Measurements from ENCODE around the gene MAPK14.

The MAPK14 gene

DNA sequence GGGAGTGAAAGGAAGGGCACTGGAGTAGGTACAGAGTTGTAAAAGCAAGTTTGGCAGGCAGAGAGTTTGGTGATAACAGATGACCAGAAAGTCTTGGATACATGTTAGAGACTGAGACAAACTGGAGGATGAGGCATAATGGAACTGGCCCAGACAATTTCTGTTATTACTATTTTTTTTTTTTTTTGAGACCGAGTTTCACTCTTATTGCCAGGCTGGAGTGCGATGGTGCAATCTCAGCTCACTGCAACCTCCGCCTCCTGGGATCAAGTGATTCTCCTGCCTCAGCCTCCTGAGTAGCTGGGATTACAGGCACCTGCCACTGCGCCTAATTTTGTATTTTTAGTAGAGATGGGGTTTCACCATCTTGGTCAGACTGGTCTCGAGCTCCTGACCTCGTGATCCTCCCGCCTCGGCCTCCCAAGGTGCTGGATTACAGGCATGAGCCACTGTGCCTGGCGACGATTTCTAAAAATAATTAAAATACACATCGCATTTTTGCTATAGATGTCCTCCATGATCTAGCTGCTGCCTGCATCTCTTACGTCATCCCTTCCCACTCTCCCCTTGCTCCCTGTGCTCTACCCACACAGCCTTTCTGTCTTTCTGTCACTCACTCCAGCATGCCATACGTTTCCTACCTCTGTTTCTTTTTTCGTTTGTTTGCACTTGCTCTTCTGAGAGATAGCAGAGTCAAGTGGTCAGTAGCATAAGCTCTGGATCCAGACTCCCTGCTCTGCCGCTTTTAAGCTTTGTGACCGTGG, 23.5 kb downstream of the MAPK14 start:
- Mint-ChIP-seq H3K27me3 (ENCODE audit: low read depth) (no peaks in the 10 kb centered on the region), H3K36me3 (ENCODE audit: low read depth) (peaks cover 6% of the 10 kb centered on the region), H3K4me3 (no peak overlapping the region), H3K4me1 (ENCODE audit: low read depth) (peaks cover 6% of the 10 kb centered on the region), H3K27ac (no peak overlapping the region), H3K9me3 (no peaks in the 10 kb centered on the region)

DNA sequence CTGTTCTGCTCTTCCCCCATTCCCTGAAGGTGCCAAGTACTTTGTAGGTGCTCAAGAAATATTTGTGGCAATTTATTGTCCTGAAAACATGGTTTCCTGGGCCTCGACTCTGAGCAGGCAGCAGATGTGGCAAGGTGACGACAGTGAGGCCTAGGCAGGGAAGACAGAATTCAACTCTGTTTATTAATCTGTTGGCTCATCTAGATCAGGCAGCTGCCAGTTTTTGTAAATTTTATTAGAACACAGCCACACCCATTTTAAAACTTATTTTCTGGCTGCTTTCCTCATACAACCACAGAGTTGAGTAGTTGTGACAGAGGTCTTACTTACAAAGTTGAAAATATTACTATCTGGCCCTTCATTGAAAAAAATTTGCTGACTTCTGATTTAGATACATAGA, 24.5 kb downstream of the MAPK14 start:
- Mint-ChIP-seq H3K9me3 (no peaks in the 10 kb centered on the region), H3K4me1 (ENCODE audit: low read depth) (peaks cover 5% of the 10 kb centered on the region), H3K27ac (no peak overlapping the region), H3K36me3 (ENCODE audit: low read depth) (peaks cover 2% of the 10 kb centered on the region), H3K4me3 (no peak overlapping the region), H3K27me3 (ENCODE audit: low read depth) (no peaks in the 10 kb centered on the region)

DNA sequence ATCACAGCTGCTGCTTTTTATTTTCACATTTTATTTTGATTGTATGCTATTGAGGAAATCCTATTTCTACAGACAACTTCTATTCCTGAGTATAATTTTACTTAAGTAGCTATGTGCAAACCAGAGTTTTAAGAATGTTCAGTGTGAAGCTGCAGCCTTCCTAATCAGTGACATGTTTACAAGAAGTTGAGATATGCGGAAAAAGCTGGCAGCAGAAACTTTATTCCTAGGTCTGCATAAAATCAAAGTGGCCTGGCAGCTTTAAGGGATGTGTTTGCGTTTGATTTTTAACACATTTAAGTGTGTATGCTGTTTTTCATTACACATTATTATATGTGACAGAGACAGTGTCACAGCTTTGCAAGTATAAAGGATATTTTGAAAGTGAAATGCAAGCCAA, 26.3 kb downstream of the MAPK14 start:
- Mint-ChIP-seq H3K9me3 (no peaks in the 10 kb centered on the region), H3K27ac (no peak overlapping the region), H3K4me1 (ENCODE audit: low read depth) (peaks cover 2% of the 10 kb centered on the region), H3K4me3 (no peak overlapping the region), H3K36me3 (ENCODE audit: low read depth) (peaks cover 1% of the 10 kb centered on the region), H3K27me3 (ENCODE audit: low read depth) (no peaks in the 10 kb centered on the region)

DNA sequence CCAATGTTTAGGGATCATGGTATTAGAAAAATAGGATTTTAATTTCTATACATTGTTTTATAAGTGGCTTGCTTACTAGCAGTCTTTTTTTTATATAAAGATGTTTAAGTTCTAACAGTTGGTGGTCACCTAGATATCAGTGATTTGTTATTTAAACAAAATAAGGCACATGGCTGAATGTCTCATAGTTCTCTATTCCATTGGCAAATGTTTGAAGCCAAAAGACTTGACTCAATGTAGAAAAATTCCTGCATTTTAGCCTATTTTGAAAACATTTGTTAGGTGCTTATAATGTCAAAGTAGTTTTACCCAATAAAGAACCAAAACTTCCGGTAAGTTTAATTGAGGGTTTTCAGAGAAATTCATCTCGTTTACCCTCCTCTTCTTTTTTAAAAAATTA, 26.8 kb downstream of the MAPK14 start:
- no peaks in the 10 kb centered on the region for H3K9me3 Mint-ChIP-seq
- no peak overlapping the region for H3K4me3 Mint-ChIP-seq
- H3K4me1 Mint-ChIP-seq (ENCODE audit: low read depth) = peaks cover 2% of the 10 kb centered on the region
- peaks cover 4% of the 10 kb centered on the region for H3K36me3 Mint-ChIP-seq (ENCODE audit: low read depth)
- H3K27ac Mint-ChIP-seq = no peak overlapping the region
- no peaks in the 10 kb centered on the region for H3K27me3 Mint-ChIP-seq (ENCODE audit: low read depth)

DNA sequence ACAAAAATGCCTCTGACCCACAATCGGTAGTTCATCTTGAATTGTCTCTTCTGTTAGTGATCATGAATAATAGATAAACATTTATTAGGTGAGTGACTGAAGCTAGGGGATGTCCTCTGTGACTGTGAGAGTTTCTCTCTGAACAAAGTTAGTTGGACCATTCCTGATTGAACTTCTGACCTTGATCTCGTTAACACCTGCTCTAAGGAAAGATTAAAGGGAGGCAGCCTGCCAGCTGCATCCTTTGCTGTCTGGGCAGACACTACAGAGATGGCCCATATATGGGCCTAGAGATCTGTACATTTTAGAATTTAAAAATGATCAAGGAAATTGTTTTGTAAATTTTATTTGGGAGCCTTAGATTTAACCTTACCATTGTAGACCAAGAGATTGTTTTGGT, 27.3 kb downstream of the MAPK14 start:
- Mint-ChIP-seq H3K27ac (no peak overlapping the region), H3K36me3 (ENCODE audit: low read depth) (peaks cover 9% of the 10 kb centered on the region)

DNA sequence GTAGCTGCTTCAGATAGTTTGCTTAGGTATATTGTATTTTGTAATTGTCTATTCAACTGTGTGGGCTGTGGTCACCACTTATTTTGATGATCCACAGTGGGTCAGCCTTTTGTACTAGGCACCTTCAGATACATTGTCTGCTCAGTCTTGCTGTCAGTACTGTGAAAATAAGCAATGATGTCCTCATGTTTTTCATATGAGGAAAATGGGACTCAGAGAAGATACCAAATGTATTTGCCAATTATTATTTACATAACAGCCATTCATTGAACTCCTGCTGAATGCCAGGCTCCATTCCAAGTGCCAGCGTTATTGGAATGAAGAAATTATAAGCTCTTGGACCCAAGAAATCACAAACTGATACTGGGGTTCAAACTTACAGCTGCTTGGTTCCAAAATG, 28.6 kb downstream of the MAPK14 start:
- H3K27me3 Mint-ChIP-seq (ENCODE audit: low read depth) = no peaks in the 10 kb centered on the region
- H3K4me1 Mint-ChIP-seq (ENCODE audit: low read depth) = peaks cover 4% of the 10 kb centered on the region
- H3K4me3 Mint-ChIP-seq = no peak overlapping the region
- H3K9me3 Mint-ChIP-seq = no peaks in the 10 kb centered on the region
- H3K36me3 Mint-ChIP-seq (ENCODE audit: low read depth) = peaks cover 16% of the 10 kb centered on the region
- H3K27ac Mint-ChIP-seq = no peak overlapping the region

More for the DNA sequence above, 27.3 kb downstream of the MAPK14 start:
- H3K9me3 Mint-ChIP-seq = no peaks in the 10 kb centered on the region
- no peak overlapping the region for H3K4me3 Mint-ChIP-seq
- peaks cover 4% of the 10 kb centered on the region for H3K4me1 Mint-ChIP-seq (ENCODE audit: low read depth)
- H3K27me3 Mint-ChIP-seq (ENCODE audit: low read depth) = no peaks in the 10 kb centered on the region

DNA sequence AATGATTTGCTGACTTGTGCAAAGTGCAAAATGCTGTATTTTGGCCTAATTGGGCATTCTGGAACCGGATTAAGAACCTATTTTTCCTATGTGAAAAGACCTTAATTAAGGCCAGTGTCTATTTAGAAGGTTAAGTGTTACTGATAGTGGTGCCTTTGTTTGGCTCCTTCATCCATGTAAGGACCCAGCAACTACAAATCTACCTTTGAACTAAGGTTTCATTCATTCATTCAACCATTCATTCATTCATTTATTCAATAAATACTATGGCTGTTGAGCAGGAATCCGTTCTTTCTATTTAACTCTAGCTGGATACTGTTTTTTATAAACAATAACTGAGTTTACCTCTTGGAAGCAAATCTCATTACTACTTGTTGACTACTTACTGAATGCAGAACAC, 33.6 kb downstream of the MAPK14 start:
- Mint-ChIP-seq H3K27ac (no peak overlapping the region), H3K9me3 (no peaks in the 10 kb centered on the region), H3K4me1 (ENCODE audit: low read depth) (peaks cover 8% of the 10 kb centered on the region), H3K4me3 (no peak overlapping the region), H3K36me3 (ENCODE audit: low read depth) (peaks cover 30% of the 10 kb centered on the region), H3K27me3 (ENCODE audit: low read depth) (no peaks in the 10 kb centered on the region)

DNA sequence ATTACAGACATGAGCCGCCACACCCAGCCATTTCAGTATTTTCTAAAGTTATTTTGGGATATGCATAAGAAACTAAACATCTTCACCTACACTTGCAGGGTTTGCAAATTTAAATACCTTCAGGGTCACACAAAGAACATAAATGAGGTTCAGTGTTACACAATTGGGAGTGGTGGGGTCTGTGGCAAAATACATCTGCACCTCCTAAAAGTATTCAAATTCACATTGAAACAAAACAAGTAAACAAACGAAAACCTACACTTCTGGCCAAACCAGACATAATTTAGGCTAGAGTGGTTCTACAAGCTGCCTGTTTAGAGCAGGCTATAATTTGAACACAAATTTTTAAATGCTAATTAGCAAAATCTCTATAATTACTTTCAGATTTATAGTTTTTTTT, 34.6 kb downstream of the MAPK14 start:
- H3K36me3 Mint-ChIP-seq (ENCODE audit: low read depth) = peaks cover 30% of the 10 kb centered on the region
- no peaks in the 10 kb centered on the region for H3K27me3 Mint-ChIP-seq (ENCODE audit: low read depth)
- no peak overlapping the region for H3K4me3 Mint-ChIP-seq
- peaks cover 7% of the 10 kb centered on the region for H3K4me1 Mint-ChIP-seq (ENCODE audit: low read depth)
- H3K27ac Mint-ChIP-seq = no peak overlapping the region
- no peaks in the 10 kb centered on the region for H3K9me3 Mint-ChIP-seq

DNA sequence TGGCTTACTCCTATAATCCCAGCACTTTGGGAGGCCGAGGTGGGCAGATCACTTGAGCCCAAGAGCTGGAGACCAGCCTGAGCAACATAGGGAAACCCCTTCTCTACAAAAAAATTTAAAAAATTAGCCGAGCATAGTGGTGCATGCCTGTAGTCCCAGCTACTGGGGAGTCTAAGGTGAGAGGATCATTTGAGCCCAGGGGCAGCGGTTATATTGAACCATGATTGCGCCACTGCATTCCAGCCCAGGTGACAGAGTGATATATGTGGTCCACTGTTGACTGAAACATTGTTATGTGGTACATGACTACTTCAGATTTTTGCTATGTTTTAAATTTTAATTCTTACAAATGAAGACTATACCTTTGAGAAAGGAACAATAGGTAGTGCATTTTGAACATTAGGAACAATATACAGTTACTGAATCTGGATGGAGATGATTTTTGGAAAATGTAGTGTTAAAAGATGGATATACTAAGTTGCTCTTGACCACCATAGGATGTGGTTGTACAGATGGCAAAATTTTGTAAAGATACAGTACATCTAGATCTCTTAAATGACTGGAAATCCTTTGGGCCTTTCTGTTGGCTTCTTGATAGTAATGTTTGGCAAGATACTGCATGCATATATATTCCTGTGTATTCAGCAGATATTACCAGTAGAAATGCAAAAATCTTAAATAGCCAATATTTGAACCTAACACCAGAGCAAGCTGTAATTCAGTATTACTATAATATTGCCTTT, 35.9 kb downstream of the MAPK14 start:
- Mint-ChIP-seq H3K27me3 (ENCODE audit: low read depth) (no peaks in the 10 kb centered on the region), H3K27ac (no peak overlapping the region)

DNA sequence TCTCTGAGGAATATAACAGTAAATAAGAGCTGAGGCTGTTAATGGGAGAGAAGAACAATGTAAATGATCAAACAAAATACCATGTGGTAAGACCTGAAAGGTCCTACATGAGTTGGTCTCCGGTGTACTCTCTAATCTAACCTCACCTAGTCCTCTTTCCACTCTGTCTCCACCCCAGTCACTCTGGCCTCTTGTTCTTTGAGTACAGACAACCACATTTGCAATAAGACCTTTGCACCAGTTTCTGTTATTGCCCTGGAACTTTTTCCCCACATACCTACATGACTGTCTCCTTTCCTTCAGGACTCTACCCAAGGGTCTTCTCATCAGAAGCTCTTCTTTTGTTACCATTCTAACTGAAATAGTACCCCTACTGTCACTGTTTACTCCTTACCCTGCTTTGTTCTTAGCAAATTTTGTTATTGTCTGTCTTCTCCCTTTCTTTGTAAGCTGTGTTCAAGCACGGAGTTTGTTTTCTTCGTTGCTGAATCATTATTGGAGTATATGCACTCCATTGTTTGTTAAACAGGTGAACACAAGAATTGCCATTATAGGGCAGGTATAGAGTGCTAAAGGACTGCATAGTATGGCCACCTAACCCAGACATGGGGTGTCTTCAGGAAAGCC, 37.3 kb downstream of the MAPK14 start:
- H3K4me3 Mint-ChIP-seq = no peak overlapping the region

More for the DNA sequence above, 35.9 kb downstream of the MAPK14 start:
- H3K9me3 Mint-ChIP-seq = no peaks in the 10 kb centered on the region
- H3K4me1 Mint-ChIP-seq (ENCODE audit: low read depth) = peaks cover 13% of the 10 kb centered on the region
- H3K4me3 Mint-ChIP-seq = no peak overlapping the region
- H3K36me3 Mint-ChIP-seq (ENCODE audit: low read depth) = peaks cover 30% of the 10 kb centered on the region

DNA sequence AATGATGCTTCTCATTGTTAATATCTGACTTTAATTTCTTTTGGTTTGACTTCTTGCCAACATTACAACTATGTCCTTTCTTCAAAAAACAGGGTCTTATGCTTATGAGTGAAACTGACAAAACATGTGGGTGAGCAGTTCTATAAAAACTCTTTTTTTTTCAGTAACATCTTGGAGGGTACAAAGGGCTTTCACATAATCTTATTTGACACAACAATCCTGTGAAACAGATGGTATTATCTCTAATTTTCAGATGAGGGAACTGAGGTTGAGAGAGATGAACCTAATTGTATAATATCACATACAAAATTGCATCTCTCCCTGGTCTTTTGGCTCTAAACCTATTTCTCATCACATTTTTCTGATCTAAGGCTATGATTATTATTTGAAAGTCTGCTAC, 38.3 kb downstream of the MAPK14 start:
- H3K9me3 Mint-ChIP-seq = no peaks in the 10 kb centered on the region
- H3K27ac Mint-ChIP-seq = no peak overlapping the region
- peaks cover 12% of the 10 kb centered on the region for H3K4me1 Mint-ChIP-seq (ENCODE audit: low read depth)
- H3K36me3 Mint-ChIP-seq (ENCODE audit: low read depth) = peaks cover 15% of the 10 kb centered on the region
- H3K27me3 Mint-ChIP-seq (ENCODE audit: low read depth) = no peaks in the 10 kb centered on the region
- H3K4me3 Mint-ChIP-seq = no peak overlapping the region

More for the DNA sequence above, 37.3 kb downstream of the MAPK14 start:
- peaks cover 12% of the 10 kb centered on the region for H3K4me1 Mint-ChIP-seq (ENCODE audit: low read depth)
- no peaks in the 10 kb centered on the region for H3K27me3 Mint-ChIP-seq (ENCODE audit: low read depth)
- no peak overlapping the region for H3K27ac Mint-ChIP-seq
- no peaks in the 10 kb centered on the region for H3K9me3 Mint-ChIP-seq
- peaks cover 23% of the 10 kb centered on the region for H3K36me3 Mint-ChIP-seq (ENCODE audit: low read depth)

DNA sequence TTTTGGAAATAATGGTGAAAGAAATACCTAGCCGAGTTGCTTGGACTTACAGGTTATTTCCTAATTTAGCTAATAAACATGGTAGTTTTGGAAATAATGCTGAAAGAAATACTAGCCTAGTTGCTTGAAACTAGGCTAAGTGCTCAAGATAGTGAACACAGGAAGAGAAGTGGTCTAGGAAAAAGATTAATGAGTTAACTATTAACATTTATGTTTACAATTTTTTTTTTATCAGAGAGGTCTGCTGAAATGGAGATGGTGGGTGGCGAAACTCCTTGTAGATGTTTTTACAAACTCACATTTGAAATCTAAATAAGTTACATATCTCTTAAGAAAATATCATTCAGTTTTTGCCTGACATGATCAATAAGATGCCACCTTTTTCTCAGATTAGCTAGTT, 39.2 kb downstream of the MAPK14 start:
- peaks cover 11% of the 10 kb centered on the region for H3K4me1 Mint-ChIP-seq (ENCODE audit: low read depth)
- H3K36me3 Mint-ChIP-seq (ENCODE audit: low read depth) = peaks cover 12% of the 10 kb centered on the region
- no peaks in the 10 kb centered on the region for H3K9me3 Mint-ChIP-seq
- no peak overlapping the region for H3K27ac Mint-ChIP-seq
- no peaks in the 10 kb centered on the region for H3K27me3 Mint-ChIP-seq (ENCODE audit: low read depth)
- no peak overlapping the region for H3K4me3 Mint-ChIP-seq

DNA sequence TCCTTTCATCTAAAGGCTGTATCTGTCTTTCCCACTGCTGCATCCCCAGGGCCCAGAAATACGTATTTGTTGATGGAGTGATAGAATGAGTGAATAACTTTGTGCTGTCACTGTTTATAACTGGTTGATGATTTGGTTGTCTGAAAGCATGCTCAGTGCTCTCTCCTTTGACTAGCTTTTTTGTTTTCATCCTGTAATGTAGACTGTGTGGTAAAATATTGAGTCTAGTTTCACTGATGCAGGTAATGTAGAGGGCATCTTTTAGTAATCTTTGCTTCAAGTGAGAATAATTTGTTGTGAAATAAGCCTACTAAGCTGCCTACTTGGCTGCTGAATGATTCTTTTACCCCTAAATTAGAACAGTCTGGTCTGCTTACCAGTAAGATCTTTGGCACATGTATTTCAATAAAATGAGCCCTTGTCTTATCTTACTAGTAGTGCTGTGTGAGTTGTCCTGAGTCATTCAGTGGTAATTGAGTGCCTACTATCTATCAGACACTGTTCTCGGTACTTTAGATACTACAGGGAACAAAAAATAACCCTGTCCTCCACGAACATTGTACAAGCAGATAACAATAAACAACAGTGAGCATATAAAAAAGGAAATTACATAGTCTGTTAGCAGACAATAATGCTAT, 39.9 kb downstream of the MAPK14 start:
- Mint-ChIP-seq H3K4me1 (ENCODE audit: low read depth) (peaks cover 14% of the 10 kb centered on the region), H3K27ac (no peak overlapping the region), H3K36me3 (ENCODE audit: low read depth) (peaks cover 11% of the 10 kb centered on the region), H3K4me3 (no peak overlapping the region), H3K27me3 (ENCODE audit: low read depth) (no peaks in the 10 kb centered on the region), H3K9me3 (no peaks in the 10 kb centered on the region)

DNA sequence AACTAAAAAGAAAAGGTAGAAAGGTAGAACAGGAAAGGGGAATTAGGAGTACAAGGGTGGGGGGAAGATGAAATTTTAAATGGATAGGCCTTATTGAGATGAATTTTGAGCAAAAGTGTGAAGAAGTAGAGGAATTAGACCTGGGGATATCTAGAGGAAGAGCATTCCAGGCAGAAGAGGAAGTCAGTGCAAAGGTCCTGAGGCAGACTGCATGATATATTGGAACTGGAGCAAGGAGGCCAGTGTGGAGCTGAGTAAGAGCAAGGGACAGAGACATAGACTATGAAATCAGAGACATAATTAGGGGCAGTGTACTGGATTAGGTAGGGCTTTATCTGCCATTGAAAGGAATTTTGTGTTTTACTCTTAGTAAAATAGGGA, 40.4 kb downstream of the MAPK14 start:
- Mint-ChIP-seq H3K9me3 (no peaks in the 10 kb centered on the region), H3K27ac (no peak overlapping the region), H3K4me3 (no peak overlapping the region), H3K4me1 (ENCODE audit: low read depth) (peaks cover 14% of the 10 kb centered on the region), H3K27me3 (ENCODE audit: low read depth) (no peaks in the 10 kb centered on the region), H3K36me3 (ENCODE audit: low read depth) (peaks cover 13% of the 10 kb centered on the region)
